HG03175 (cell line): ENCODE measurements around the gene CD19.
"Not testable (repeated sequence)": the region's sequence is repeated elsewhere in the genome, so short reads cannot be mapped to it uniquely, and the experiment has no call there.

Experiments used
- ATAC-seq: cut with Tn5 transposase; IDR thresholded peaks from one replicate; pipeline ENCODE4 v1.9.1; 2021; ENCODE audit warnings: mild to moderate bottlenecking, moderate library complexity; ENCODE audit not compliant: unreplicated experiment

CD19 gene

GRCh38 chr16:28905800-28906372 is 25.9 kb upstream of the CD19 start:
- ATAC-seq: no peak

- ATAC-seq: no peak
Observed at GRCh38 chr16:28910086-28911031, 21.4 kb upstream of the CD19 start.

GRCh38 chr16:28912558-28912957 is 19.2 kb upstream of the CD19 start:
- no peak for ATAC-seq

DNA sequence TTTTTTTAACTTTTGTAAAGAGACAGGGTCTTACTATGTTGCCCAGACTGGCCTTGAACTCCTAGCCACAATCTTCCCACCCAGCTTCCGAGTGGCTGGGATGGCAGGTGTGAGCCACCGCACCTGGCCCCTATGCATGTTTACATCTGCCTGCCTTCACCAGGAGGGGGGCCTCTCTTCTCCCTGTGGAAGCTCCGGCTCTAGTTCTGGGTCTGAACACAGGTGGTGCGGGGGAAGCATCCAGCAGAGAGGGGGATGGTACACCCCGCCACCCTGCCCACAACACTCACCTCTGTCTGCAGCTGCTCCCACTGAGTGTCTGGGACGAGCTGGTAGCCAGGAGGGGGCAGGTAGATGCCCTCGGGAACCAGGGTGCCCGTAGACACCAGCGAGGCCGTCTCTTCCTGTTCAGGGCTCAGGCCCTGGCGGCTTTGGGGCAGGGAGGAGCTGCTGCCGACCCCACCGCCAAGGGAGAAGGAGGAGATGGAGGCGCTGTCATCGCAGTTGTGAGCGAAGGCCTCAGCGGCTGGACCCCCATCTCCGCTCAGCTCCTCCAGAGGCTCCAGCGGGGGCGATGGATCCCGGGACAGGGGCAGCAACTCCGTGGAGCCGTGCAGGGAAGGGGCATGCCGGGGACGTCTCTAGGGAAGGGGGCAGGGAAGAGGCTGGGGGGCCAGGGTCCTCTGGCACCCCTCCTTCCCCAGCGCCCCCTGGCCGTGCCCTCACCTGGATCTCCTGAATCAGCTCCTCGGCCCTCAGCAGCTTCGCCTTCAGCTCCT is 17.6 kb upstream of the CD19 start:
- no peak for ATAC-seq

- ATAC-seq: no peak
Observed at GRCh38 chr16:28915181-28915580, 16.6 kb upstream of the CD19 start.

DNA sequence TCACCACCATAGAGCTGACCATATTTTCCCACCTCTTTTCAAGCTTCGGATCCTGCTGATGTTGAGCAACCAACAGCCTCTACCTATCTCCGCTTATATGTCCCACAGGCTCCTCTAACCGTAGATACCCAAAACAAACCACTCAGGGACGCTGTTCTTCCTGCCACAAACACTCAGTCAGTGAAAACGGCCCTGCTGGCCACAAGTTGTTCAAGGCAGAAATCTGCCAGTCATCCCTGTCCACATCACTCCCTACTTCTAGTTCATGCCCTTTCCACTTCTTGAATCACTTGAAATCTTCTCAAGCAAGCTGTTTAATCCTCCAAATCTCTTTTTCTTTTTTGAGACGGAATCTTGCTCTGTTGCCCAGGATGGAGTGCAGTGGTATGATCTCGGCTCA is 14.7 kb upstream of the CD19 start:
- ATAC-seq: no peak

DNA sequence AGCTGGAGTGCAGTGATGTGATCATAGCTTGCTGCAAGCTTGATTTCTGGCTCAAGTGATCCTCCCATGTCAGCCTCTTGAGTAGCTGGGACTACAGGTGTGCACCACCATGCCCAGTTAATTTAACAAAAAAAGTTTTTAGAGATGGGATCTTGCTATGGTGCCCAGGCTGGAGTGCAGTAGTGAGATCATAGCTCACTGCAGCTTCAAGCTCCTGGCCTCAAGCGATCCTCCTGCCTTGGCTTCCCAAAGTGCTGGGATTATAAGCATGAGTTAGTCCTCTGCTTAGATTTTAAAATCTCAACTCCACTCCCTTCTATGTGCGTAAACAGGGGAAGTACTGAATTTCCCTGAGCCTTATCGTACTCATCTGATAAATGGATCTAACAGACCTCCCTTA is 13.1 kb upstream of the CD19 start:
- ATAC-seq: no peak

- ATAC-seq: no peak
Observed at GRCh38 chr16:28923231-28923587, 8.6 kb upstream of the CD19 start.

DNA sequence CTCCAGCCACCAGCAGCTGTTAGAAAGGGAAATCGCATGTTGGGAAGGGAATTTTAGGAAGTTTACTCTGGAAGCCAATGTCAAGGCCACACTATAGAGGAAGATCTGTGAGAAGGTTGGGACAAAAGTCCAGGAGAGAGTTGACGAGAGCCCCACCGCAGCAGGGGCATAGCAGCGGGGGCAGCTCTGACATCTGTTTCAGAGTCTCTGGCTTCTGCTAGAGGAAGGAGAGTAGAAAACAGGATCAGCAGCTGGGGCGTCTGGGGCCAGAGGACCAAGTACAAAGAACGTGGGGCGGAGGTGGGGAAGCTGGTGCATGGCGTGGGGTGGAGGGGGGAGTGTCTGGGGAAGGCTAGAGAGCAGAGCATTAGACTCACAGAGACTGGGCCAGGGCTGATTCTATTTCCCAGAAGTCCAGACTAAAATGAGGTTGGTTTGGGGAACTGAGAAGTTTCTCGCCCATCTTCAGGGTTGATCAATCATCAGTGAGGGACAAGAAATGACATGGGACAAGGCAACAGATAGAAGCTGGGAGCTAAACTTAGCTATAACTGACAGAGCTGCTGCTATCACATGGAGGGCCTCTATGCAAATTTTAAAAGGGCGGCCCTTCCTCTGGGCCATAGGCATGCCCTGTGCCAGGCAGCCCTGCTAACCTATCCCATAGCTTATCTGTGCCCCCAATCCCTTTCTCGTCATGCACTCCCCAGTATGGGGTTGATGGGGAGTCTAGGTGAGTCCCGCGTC is 7.9 kb upstream of the CD19 start:
- peak; percentile 51 for ATAC-seq

GRCh38 chr16:28924399-28924761 is 7.4 kb upstream of the CD19 start:
- no peak for ATAC-seq

GRCh38 chr16:28924762-28925385 is 6.9 kb upstream of the CD19 start, which contains the start of gene RABEP2:
Gene RABEP2 (minus strand): TSS chr16:28925238. CDS start chr16:28925163, 75 bp downstream.
- ATAC-seq: peak; percentile 66

DNA sequence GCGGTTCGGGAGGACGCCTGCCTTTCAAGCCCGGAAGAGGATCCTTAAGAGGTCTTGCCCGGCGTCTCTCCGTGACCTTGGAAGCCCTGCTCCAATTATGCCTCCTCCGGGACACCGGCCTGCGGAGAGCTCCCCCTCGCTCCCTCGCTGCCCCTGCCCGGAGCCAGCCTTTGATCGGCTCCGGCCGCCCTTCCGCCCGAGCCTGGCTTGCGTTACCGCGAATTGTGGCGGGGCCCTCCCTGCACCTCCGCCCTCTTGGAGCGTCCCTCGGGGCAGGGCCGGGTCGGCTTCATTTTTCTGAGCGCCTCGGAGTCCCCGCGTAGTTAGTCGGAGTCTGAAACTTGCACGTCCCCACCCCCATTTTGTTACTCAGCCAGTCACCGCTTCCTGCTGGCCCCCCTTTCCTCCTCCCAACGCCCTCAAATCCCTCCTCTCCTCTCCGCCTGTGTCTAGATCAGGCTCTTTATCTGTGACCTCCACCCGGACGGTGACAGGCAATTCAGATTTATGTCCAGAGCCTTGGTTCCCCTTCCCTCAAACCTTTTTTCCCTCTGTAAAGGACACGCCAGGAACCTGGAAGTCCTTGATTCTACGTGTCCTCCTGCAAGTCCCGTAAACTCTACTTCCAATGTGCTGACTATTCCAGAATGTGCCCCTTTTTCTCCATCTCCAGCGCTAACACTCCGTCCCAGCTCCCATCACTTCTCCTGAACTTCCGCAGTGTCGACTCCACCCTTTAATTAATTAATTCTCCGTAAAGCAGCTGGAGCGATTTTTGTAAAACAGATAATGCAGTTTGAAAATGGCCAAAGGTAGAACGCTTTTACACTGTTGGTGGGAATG is 6.2 kb upstream of the CD19 start:
- peak; percentile 32 for ATAC-seq

DNA sequence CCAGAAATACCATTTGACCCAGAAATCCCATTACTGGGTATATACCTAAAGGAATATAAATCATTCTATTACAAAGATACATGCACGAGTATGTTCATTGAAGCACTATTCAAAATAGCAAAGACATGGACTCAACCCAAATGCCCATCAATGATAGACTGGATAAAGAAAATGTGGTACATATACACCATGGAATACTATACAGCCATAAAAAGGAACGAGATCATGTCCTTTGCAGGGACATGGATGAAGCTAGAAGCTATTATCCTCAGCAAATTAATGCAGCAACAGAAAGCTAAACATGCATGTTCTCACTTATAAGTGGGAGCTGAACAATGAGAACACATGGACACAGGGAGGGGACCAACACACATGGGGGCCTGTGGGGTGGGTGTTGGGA is 5.5 kb upstream of the CD19 start:
- ATAC-seq: not testable (repeated sequence)

DNA sequence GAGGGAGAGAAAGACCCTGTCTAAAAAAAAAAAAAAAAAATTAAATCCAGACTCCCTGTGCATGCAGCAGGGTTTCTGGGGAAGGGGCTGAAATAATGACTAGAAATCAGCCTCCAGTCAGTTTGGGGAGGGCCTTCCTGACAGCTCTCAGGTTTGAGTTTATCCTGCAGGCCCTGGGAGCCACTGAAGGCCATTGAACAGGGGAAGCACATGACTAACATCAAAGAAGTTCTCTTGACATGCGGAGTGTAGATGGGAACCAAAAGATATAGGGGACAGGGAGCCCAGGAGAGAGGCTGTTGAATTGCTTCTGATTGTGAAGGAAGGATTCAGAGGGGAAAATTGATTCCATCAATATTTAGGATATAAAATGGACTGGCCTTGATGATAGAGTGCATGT is 4.0 kb upstream of the CD19 start:
- no peak for ATAC-seq

GRCh38 chr16:28930203-28930602 is 1.6 kb upstream of the CD19 start:
- ATAC-seq: no peak

GRCh38 chr16:28930652-28931051 is 1.1 kb upstream of the CD19 start:
- ATAC-seq: no peak

GRCh38 chr16:28932339-28933141 is 769 bp downstream of the CD19 start:
- no peak for ATAC-seq

GRCh38 chr16:28933171-28933570 is 1.4 kb downstream of the CD19 start:
- ATAC-seq: no peak

- no peak for ATAC-seq
Observed at GRCh38 chr16:28935346-28935745, 3.6 kb downstream of the CD19 start.
